GM21619 (cell line): Measurements from ENCODE around the gene CALML3.
"Not testable (repeated sequence)": the region's sequence is repeated elsewhere in the genome, so short reads cannot be mapped to it uniquely, and the experiment has no call there.

Experiments
- ATAC-seq: cut with Tn5 transposase; IDR thresholded peaks from one replicate; pipeline ENCODE4 v1.9.1; 2021; ENCODE audit not compliant: unreplicated experiment

CALML3 gene

GRCh38 chr10:5524641-5525560 is at the start of gene CALML3:
Gene CALML3 (plus strand): TSS chr10:5524961. CDS start chr10:5525086, 125 bp downstream.
- ATAC-seq, result no peak

- not testable (repeated sequence) for ATAC-seq
Observed at GRCh38 chr10:5475088-5475487, 49.7 kb upstream of the CALML3 start.

- not testable (repeated sequence) for ATAC-seq
Observed at GRCh38 chr10:5475974-5476807, 48.6 kb upstream of the CALML3 start.

GRCh38 chr10:5476918-5477525 is 47.7 kb upstream of the CALML3 start:
- no peak for ATAC-seq

- ATAC-seq, result no peak
Observed at GRCh38 chr10:5477948-5478693, 46.6 kb upstream of the CALML3 start.

GRCh38 chr10:5478694-5479305 is 46.0 kb upstream of the CALML3 start:
- no peak for ATAC-seq

- no peak for ATAC-seq
Observed at GRCh38 chr10:5479481-5480161, 45.1 kb upstream of the CALML3 start.

GRCh38 chr10:5480162-5480941 is 44.4 kb upstream of the CALML3 start:
- no peak for ATAC-seq

- ATAC-seq, result no peak
Observed at GRCh38 chr10:5481121-5481520, 43.6 kb upstream of the CALML3 start.

GRCh38 chr10:5482016-5482415 is 42.7 kb upstream of the CALML3 start:
- no peak for ATAC-seq

- ATAC-seq, result no peak
Observed at GRCh38 chr10:5484205-5484604, 40.6 kb upstream of the CALML3 start.

GRCh38 chr10:5485290-5485689 is 39.5 kb upstream of the CALML3 start:
- ATAC-seq, result no peak

- ATAC-seq, result no peak
Observed at GRCh38 chr10:5485948-5486852, 38.6 kb upstream of the CALML3 start.

GRCh38 chr10:5486853-5487235 is 37.9 kb upstream of the CALML3 start:
- ATAC-seq, result no peak

GRCh38 chr10:5488272-5489161 is 36.2 kb upstream of the CALML3 start:
- no peak for ATAC-seq

- no peak for ATAC-seq
Observed at GRCh38 chr10:5490032-5490431, 34.7 kb upstream of the CALML3 start.
